ENCODE data around the gene PGGHG. TPM values are rescaled to one million over a fixed set of nuclear protein-coding genes. Genes with fewer than 3 reads are reported as not detected.
A peak's percentile ranks its signal among the peaks of the same experiment; 100 is the strongest.

PGGHG gene
- total and polyA plus RNA-seq, 10 of the 15 experiments (the other 5 are each of a cell fraction or from before 2014, with no cell fraction given): 0.10 to 8.3 (median 1.8) TPM

DNA sequence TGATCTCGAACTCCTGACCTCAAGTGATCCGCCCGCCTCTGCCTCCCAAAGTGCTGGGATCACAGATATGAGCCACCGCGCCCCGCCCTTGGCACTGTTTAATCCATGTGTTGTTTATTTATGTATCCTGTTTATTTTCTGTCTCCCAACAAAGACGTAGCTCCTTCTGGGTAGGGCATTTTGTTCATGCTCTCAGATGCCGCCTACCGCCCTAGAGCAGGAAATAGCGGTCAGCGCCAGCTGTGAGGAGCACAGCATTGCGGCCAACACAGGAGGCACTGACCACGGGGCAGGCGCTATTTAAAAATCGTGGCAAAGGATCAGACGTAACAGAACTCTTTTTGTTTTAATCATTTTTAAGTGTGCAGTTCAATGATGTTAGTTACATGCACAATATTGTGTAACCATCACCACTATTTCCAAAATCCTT, 20.2 kb upstream of the PGGHG start (continued):
- TF ChIP-seq BCL11A (IDR thresholded peaks at IDR 0.05; ENCODE audit: low read depth, low read length): peak; percentile 53; the same call in 1 of the 2 replicates
- peak; percentile 86 for TF ChIP-seq RUNX3 (IDR thresholded peaks at IDR 0.05; ENCODE audit: low read length)
- TF ChIP-seq PAX5 (IDR thresholded peaks at IDR 0.05; ENCODE audit: borderline replicate concordance, low read depth, low read length): 0 out of 2 replicates have a peak, but pooled peaks have one; percentile 47
- TF ChIP-seq, protein P1, sequence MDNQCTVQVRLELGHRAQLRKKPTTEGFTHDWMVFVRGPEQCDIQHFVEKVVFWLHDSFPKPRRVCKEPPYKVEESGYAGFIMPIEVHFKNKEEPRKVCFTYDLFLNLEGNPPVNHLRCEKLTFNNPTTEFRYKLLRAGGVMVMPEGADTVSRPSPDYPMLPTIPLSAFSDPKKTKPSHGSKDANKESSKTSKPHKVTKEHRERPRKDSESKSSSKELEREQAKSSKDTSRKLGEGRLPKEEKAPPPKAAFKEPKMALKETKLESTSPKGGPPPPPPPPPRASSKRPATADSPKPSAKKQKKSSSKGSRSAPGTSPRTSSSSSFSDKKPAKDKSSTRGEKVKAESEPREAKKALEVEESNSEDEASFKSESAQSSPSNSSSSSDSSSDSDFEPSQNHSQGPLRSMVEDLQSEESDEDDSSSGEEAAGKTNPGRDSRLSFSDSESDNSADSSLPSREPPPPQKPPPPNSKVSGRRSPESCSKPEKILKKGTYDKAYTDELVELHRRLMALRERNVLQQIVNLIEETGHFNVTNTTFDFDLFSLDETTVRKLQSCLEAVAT (IDR thresholded peaks at IDR 0.05): 0 out of 2 replicates have a peak, but pooled peaks have one; percentile 27
- peak; percentile 52; the same call in 1 of the 2 replicates for TF ChIP-seq GATAD2B (conservative IDR thresholded peaks at IDR 0.05; ENCODE audit: low read depth)
- TF ChIP-seq SP1 (IDR thresholded peaks at IDR 0.05; ENCODE audit: low read depth, low read length): peak; percentile 40
- 0 out of 2 replicates have a peak, but pooled peaks have one; percentile 29 for TF ChIP-seq LARP7 (IDR thresholded peaks at IDR 0.05)
- TF ChIP-seq HDGF (IDR thresholded peaks at IDR 0.05): 0 out of 2 replicates have a peak, but pooled peaks have one; percentile 40
- peak; percentile 95 for TF ChIP-seq TCF12 (IDR thresholded peaks at IDR 0.05; ENCODE audit: low read depth, low read length)
- peak; percentile 34; the same call in 1 of the 2 replicates for TF ChIP-seq MEF2A (IDR thresholded peaks at IDR 0.05; ENCODE audit: insufficient read depth, low read depth, low read length)
- TF ChIP-seq PBX3 (IDR thresholded peaks at IDR 0.05; ENCODE audit: insufficient replicate concordance, low read depth, low read length): peak; percentile 53

Data from GM12878 (cell line).